Activated CD4-positive, alpha-beta T cell treated with anti-CD3 and anti-CD28 coated beads, Interleukin-2, amount 10 ng/mL, durations not matched to agents 24 days and 14 days (primary cell): Measurements from ENCODE around the gene PAIP2B. TPM values are rescaled to one million over a fixed set of nuclear protein-coding genes. Genes with fewer than 3 reads are reported as not detected.
A peak's percentile ranks its signal among the peaks of the same experiment; 100 is the strongest.

Experiments
- DNase-seq: peaks from one replicate; pipeline ENCODE4 v3.0.0; 2022
- H3K27ac Mint-ChIP-seq: one replicate; pipeline ENCODE4 v1.8.0; 2022; ENCODE audit warnings: mild to moderate bottlenecking, mixed read lengths
- H3K27me3 Mint-ChIP-seq: one replicate; pipeline ENCODE4 v1.8.0; 2022; ENCODE audit warnings: mixed read lengths
- H3K36me3 Mint-ChIP-seq: one replicate; pipeline ENCODE4 v1.8.0; 2022; ENCODE audit warnings: low read depth, mild to moderate bottlenecking, mixed read lengths
- H3K4me1 Mint-ChIP-seq: one replicate; pipeline ENCODE4 v1.8.0; 2021; ENCODE audit warnings: mixed read lengths
- H3K4me3 Mint-ChIP-seq: one replicate; pipeline ENCODE4 v1.8.0; 2022; ENCODE audit warnings: mild to moderate bottlenecking, moderate library complexity, mixed read lengths
- H3K9me3 Mint-ChIP-seq: one replicate; pipeline ENCODE4 v1.8.0; 2021; ENCODE audit warnings: mixed read lengths
- intact Hi-C: fragments of 100-400 bp; cut with micrococcal nuclease; formaldehyde crosslinking; loops from one replicate; pipeline ENCODE4 v1.15.1; 2023
- total RNA-seq: library from RNA; stranded (reverse); gene quantifications from 2 replicates; pipeline ENCODE4 v1.2.3, GENCODE V29; 2022

Gene PAIP2B, protein sequence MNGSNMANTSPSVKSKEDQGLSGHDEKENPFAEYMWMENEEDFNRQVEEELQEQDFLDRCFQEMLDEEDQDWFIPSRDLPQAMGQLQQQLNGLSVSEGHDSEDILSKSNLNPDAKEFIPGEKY
- total RNA-seq, result 0.63 and 0.64 TPM in 2 replicates

DNA sequence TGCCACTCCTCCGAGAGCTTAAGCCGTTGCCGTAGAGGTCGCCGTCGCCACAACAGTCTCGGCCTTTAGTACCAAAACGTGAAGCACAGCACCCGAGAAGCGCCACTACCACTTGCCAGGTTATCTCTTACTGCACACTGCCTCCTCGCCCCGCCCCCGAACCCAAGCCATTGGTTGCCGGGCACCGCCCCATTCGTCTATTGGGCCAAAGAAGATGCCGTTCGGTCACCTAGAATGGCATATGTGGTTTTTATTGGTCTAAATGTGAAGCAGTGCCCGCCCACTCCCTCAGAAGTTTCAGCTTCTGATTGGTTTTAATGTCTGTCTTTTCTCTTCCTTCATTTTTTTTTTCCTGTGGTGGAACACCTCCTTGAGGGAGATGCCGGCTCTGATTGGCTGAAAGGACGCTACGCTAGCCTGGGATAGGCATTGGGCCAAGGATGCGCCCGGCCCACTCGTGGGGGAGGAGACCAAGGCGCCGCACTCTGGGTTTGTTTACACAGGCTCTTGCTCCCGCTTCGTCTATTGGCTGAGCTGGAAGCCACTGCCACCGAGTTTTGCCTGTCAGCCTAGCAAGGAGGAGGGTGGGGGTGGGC lies at the start of gene PAIP2B:
TSS of gene PAIP2B (minus strand) at position 139 of the 596 bp plus-strand sequence. CDS start 24,514 bp downstream, outside the sequence.
- peak; percentile 99 for DNase-seq
- H3K9me3 Mint-ChIP-seq, result no peaks in the 10 kb centered on the region
- H3K36me3 Mint-ChIP-seq, result no peaks in the 10 kb centered on the region
- H3K27me3 Mint-ChIP-seq, result peaks cover 24% of the 10 kb centered on the region
- H3K4me3 Mint-ChIP-seq, result peak within 1 kb of the TSS; percentile 95
- H3K27ac Mint-ChIP-seq, result peak within 1 kb of the TSS; percentile 81
- intact Hi-C loops, result loop anchor here (1.0 to 10.0 kb wide), 5 partner anchors 49 to 232 kb away; partner anchors contain the start of genes MCEE, MPHOSPH10, NAGK and TEX261
- peaks cover 8% of the 10 kb centered on the region for H3K4me1 Mint-ChIP-seq

DNA sequence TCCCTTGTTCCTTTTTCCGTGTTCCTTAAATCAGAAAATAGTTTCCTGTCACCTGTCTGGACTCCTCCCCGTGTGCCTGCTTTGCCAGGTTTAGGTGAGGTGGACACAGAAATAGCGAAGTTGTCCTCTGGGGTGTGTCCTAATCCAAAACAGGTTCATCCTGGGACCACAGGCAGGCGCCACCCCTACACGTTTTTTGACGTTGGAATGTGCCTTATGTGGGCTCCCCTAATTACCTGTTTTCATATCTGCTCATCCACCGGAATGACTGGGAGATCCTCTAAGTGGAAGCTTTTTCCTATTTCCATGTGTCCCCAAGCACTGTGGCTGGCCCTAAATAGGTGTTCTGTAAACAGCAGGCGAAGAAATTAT lies 49.0 kb upstream of the PAIP2B start:
- peaks cover 4% of the 10 kb centered on the region for H3K9me3 Mint-ChIP-seq
- peaks cover 74% of the 10 kb centered on the region for H3K27me3 Mint-ChIP-seq
- intact Hi-C loops, result loop anchor here (1.0 to 10.0 kb wide), 2 partner anchors 49 to 121 kb away; partner anchors contain the start of gene PAIP2B
- no peak overlapping the region for H3K27ac Mint-ChIP-seq
- DNase-seq, result no peak
- no peaks in the 10 kb centered on the region for H3K36me3 Mint-ChIP-seq
- peak overlapping the region; percentile 76 for H3K4me3 Mint-ChIP-seq
- peaks cover 14% of the 10 kb centered on the region for H3K4me1 Mint-ChIP-seq

DNA sequence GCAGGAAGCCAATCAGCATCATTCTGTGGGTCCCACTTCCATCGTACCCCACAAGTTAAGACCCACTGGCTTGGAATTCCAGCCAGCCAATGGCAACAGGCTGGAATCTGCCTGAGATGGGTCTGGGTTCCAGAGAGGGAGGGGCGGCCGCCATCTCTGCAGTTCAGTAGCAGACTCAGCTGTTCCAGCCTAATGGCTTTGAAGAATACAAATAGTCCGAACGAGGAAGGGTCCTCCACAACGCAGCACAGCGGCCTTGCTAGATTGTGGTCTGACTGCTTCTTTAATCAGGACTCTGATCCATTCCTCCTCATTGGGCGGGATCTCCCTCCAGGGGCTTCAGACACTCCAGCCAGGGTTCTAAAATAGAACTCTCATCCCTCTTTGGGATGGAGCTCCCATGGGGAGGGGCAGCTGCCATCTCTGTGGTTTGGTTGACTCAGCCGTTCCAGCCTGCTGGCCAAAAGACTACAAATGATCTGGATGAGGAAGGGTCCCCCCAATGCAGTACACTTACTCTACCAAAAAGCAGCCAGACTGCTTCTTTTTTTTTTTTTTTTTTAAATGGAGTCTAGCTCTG lies 42.7 kb upstream of the PAIP2B start:
- Mint-ChIP-seq H3K4me3 (no peak overlapping the region), H3K27ac (no peak overlapping the region), H3K9me3 (no peaks in the 10 kb centered on the region), H3K4me1 (no peaks in the 10 kb centered on the region), H3K27me3 (peaks cover 45% of the 10 kb centered on the region), H3K36me3 (no peaks in the 10 kb centered on the region)
- intact Hi-C loops, result loop anchor here (10.0 kb wide), 1 partner anchor 115 kb away; no protein-coding TSS in a partner anchor
- DNase-seq, result no peak

DNA sequence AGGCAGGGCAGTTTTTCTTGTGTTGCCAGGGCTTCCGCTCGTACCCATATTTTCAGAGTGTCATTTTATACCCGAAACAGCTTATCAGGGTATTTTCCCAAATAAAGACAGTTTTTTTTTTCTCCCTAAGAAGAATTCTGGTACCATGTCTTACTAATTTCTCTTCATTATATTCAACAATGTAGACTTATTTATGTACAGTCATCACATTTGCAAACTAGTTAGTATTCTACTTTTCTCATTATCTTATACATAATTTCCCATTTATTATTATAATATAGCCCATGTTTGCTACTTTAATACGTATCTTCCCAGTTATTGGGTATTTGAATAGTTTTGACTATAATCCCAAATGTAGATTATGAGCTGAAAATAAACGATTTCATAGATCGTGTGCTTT lies 36.5 kb upstream of the PAIP2B start:
- H3K36me3 Mint-ChIP-seq, result no peaks in the 10 kb centered on the region
- no peaks in the 10 kb centered on the region for H3K9me3 Mint-ChIP-seq
- H3K27me3 Mint-ChIP-seq, result peaks cover 12% of the 10 kb centered on the region
- no peaks in the 10 kb centered on the region for H3K4me1 Mint-ChIP-seq
- no peak overlapping the region for H3K27ac Mint-ChIP-seq
- intact Hi-C loops, result no loop called here
- DNase-seq, result no peak
- H3K4me3 Mint-ChIP-seq, result no peak overlapping the region

DNA sequence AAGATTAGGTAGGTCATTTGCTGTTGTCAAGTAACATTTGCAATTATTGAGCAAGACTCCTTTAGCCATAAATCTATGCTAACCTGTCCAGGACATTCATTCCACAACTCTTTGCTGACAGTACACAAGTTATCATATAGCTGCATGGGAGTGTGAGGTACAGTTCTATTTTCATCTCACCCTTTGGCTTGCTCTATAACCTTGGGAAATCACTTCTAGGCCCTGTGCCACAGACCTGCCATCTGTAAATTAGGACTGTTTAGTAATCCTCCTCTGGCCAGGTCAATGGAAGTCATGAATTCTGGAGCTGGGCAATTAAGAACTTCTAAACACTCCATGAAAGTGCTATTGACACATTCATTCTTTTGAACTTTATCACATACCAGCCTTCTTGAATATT lies 34.6 kb upstream of the PAIP2B start:
- no peak overlapping the region for H3K27ac Mint-ChIP-seq
- no peaks in the 10 kb centered on the region for H3K36me3 Mint-ChIP-seq
- no peaks in the 10 kb centered on the region for H3K9me3 Mint-ChIP-seq
- intact Hi-C loops, result no loop called here
- H3K4me3 Mint-ChIP-seq, result no peak overlapping the region
- peaks cover 16% of the 10 kb centered on the region for H3K27me3 Mint-ChIP-seq
- no peaks in the 10 kb centered on the region for H3K4me1 Mint-ChIP-seq
- DNase-seq, result no peak

DNA sequence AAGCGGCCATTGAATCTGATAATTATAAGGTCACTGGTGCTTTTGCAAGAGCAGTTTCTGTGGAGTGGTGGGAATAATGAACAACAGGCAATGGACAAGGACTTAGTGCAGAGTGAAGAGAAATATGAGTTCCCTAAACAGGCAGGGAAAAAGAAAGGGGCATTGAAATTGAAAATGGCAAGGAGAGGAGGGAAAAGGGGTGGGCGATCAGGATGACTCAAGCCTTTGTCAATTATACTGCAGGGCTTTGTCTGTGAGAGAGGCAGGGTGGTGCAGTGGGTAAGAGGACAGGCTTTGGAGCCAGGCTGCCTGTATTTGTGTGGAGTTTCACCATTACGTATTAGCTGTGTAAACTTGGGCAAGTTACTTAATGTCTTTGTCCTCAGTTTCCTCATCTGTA lies 29.5 kb upstream of the PAIP2B start:
- Mint-ChIP-seq H3K4me3 (no peak overlapping the region), H3K27ac (no peak overlapping the region), H3K4me1 (no peaks in the 10 kb centered on the region), H3K27me3 (peaks cover 16% of the 10 kb centered on the region), H3K36me3 (no peaks in the 10 kb centered on the region), H3K9me3 (peaks cover 4% of the 10 kb centered on the region)
- no peak for DNase-seq
- intact Hi-C loops, result no loop called here

DNA sequence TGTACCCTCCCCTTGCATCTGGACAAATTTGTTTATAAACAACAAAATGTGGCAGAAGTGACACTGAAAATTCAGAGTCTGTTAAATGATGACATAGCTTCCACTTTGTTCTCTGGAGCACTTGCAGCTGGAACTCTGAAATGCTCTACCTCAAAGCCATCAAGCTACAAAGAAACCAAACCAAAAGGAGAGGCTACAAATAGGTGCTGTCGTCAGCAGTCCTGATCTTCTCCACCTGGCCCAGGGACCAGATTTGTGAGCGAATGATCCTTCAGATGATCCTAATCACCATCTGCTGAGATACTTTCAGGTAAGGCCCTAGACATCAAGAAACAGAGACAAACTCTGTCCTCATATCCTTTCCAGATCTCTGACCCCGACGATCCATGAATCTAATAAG lies 27.9 kb upstream of the PAIP2B start:
- Mint-ChIP-seq H3K4me1 (no peaks in the 10 kb centered on the region), H3K27ac (no peak overlapping the region), H3K36me3 (no peaks in the 10 kb centered on the region), H3K27me3 (peaks cover 16% of the 10 kb centered on the region), H3K9me3 (peaks cover 5% of the 10 kb centered on the region), H3K4me3 (no peak overlapping the region)
- intact Hi-C loops, result no loop called here
- DNase-seq, result no peak

DNA sequence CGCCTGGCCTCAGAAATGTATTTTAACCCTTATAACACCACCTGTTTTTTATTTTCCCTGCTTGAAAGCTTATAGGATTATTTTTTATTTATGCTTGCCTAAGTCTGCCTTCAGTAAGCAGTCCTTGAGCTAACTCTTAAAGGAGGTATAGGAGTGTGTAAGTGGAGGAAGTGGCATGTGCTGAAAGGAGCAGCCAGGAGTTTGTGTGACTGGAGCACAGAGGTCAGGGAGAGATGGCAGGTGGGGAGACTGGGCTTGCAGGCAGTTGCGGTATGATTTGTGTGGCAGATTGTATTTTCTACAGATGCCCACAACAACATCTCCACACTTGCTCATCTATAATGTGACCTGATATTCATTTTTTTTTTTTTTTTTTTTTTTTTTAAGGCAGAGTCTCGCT lies 27.2 kb upstream of the PAIP2B start:
- intact Hi-C loops, result no loop called here
- Mint-ChIP-seq H3K4me1 (no peaks in the 10 kb centered on the region), H3K36me3 (no peaks in the 10 kb centered on the region), H3K9me3 (peaks cover 5% of the 10 kb centered on the region), H3K4me3 (no peak overlapping the region), H3K27me3 (peaks cover 19% of the 10 kb centered on the region), H3K27ac (no peak overlapping the region)
- DNase-seq, result no peak

DNA sequence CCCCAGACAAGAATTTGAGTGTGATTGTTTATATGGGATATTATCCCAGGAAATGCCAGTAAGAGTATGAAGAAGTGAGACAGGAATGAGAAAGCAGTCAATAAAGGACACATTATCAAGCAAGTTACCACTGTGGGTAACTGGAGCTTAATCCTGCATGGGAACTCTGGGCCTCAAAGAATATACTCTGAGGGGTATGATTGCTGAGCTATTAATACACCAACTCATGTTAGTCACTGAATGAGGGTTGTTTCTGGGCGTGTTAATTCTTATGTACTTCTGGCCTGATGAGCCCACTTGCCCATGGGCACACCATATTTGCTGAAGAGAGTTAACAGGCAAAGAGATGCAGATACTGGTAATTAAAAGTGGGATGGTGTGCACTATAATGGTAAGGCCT lies 26.6 kb upstream of the PAIP2B start:
- Mint-ChIP-seq H3K4me3 (no peak overlapping the region), H3K36me3 (no peaks in the 10 kb centered on the region), H3K27ac (no peak overlapping the region), H3K27me3 (peaks cover 23% of the 10 kb centered on the region), H3K4me1 (no peaks in the 10 kb centered on the region), H3K9me3 (peaks cover 5% of the 10 kb centered on the region)
- intact Hi-C loops, result no loop called here
- no peak for DNase-seq

DNA sequence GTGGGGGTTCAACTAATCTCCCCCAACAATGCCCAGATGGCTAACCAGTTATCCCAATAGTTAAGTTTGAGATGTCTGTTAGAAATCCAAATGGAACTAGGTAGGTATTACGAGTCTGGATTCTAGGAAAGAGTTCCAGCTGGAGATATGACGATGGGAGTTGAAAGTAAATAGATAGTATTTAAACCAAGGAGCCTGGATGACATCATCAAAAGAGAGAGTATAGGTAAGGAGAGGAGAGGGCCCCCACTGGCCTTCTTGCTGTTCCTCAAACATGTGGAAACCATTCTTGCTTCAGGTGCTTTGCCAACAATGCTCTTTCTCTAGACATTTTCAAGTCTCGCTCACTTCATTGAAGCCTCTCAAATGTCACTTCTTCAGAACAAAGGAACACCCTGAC lies 26.0 kb upstream of the PAIP2B start:
- no peaks in the 10 kb centered on the region for H3K36me3 Mint-ChIP-seq
- intact Hi-C loops, result no loop called here
- peaks cover 27% of the 10 kb centered on the region for H3K27me3 Mint-ChIP-seq
- DNase-seq, result no peak
- H3K27ac Mint-ChIP-seq, result no peak overlapping the region
- no peak overlapping the region for H3K4me3 Mint-ChIP-seq
- peaks cover 5% of the 10 kb centered on the region for H3K9me3 Mint-ChIP-seq
- no peaks in the 10 kb centered on the region for H3K4me1 Mint-ChIP-seq

DNA sequence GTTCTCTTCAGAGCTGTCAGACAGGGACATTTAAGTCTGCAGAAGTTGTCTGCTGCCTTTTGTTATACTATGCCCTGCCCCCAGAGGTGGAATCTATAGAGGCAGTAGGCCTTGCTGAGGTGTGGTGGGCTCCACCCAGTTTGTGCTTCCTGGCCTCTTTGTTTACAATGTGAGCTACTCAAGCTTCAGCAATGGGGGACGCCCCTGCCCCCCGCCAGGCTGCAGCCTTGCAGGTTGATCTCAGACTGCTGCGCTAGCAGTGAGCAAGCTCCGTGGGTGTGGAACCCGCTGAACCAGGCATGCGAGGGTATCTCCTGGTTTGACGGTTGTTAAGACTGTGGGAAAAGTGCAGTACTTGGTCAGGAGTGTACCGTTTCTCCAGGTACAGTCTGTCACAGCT lies 24.0 kb upstream of the PAIP2B start:
- Mint-ChIP-seq H3K27me3 (peaks cover 29% of the 10 kb centered on the region), H3K4me3 (no peak overlapping the region), H3K9me3 (peaks cover 5% of the 10 kb centered on the region), H3K4me1 (no peaks in the 10 kb centered on the region), H3K36me3 (no peaks in the 10 kb centered on the region), H3K27ac (no peak overlapping the region)
- intact Hi-C loops, result no loop called here
- DNase-seq, result no peak

DNA sequence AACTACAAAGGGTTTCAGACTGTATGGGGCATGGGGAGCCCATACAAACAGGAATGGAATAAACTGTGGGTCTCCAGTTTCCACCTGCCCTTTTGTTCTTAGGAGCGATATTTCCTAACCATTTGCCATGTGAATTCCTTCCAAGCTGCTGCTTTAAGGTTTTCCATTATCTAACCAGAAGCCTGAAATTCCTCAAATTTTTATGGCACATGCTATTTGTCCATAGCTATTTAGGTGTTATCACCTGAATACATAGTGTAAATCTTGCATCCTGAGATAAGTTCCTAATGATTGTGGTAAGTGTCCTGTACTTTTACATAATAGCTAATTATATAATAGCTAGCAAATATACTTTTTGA lies 17.4 kb upstream of the PAIP2B start:
- H3K4me3 Mint-ChIP-seq, result no peak overlapping the region
- H3K36me3 Mint-ChIP-seq, result no peaks in the 10 kb centered on the region
- H3K27ac Mint-ChIP-seq, result no peak overlapping the region
- intact Hi-C loops, result no loop called here
- DNase-seq, result no peak
- peaks cover 2% of the 10 kb centered on the region for H3K4me1 Mint-ChIP-seq
- peaks cover 40% of the 10 kb centered on the region for H3K27me3 Mint-ChIP-seq
- H3K9me3 Mint-ChIP-seq, result no peaks in the 10 kb centered on the region

DNA sequence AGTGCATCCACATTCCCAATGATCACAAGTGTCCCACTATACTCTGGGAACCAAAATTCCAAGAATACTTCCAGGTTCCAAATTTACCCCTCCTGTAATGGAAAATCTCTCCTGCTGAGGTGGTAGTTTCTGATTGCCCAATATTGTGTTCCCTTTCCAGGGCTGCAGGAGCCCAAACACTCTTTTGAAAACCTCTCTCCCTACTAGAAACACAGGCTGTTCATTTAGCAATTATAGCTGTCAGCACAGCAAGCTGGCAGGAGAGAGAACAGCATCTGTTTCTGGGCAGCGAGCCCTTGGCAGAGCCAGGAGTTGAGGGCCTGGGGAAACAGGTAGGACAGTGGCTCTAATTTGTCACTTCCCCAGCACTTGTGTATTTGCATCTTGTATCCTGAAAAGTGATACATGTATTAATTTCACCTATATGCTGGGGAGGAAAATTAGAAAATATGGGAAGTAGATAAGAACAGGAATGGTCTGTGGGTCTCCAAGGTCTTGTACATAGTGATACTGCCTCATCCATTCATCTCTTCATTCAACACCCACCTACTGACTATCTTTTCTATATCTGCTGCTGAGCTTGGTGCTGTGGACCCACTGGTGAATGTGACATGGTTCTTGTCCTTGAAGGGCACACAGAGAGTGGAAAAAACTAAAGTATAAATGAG lies 16.9 kb upstream of the PAIP2B start:
- H3K36me3 Mint-ChIP-seq, result no peaks in the 10 kb centered on the region
- intact Hi-C loops, result no loop called here
- H3K4me1 Mint-ChIP-seq, result peaks cover 2% of the 10 kb centered on the region
- peaks cover 36% of the 10 kb centered on the region for H3K27me3 Mint-ChIP-seq
- H3K9me3 Mint-ChIP-seq, result no peaks in the 10 kb centered on the region
- no peak for DNase-seq
- H3K27ac Mint-ChIP-seq, result no peak overlapping the region
- no peak overlapping the region for H3K4me3 Mint-ChIP-seq

DNA sequence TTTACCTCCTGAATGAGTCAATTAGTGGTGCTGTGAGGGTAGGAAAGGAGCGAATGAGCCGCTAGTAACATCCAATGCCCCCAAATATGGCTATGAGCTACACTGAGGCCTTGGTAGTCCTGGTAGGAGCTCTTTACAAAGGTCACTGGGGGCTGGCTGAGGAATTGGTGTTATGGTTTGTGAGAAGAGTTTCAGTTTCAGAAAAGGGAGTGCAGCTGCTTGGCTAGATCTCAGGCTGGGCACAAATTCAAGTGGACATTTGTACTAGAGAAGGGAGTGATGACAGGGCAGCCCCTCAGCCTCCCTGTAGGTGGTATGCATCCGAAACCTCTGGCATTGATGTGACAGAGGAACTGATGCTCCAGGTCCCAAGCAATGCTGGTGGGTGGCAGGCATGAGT lies 13.9 kb upstream of the PAIP2B start:
- intact Hi-C loops, result no loop called here
- Mint-ChIP-seq H3K9me3 (no peaks in the 10 kb centered on the region), H3K27ac (no peak overlapping the region), H3K4me1 (peaks cover 2% of the 10 kb centered on the region), H3K27me3 (peaks cover 27% of the 10 kb centered on the region), H3K36me3 (no peaks in the 10 kb centered on the region), H3K4me3 (no peak overlapping the region)
- DNase-seq, result no peak
